ENCODE data around the gene C20orf141.

GRCh38 chr20:2840967-2841531 is 26.3 kb downstream of the C20orf141 start:
- TF ChIP-seq CTCF (IDR thresholded peaks at IDR 0.05) (peak in 1 of 12 donors; percentile 7), POLR2A (IDR thresholded peaks at IDR 0.05) (no peak)

Measured in heart left ventricle (tissue), 13 donors.